OCI-LY1 (cell line): ENCODE results near the gene MCC.

Experiments used
- H2AFZ ChIP-seq: fragments of 200-600 bp; sonication (generic), shearing (Covaris generic); 2 replicates; pipeline ENCODE4 v1.6.0; 2014; ENCODE audit warnings: antibody characterized with exemption, mild to moderate bottlenecking, low read length
- H3F3A ChIP-seq: fragments of 200-600 bp; sonication (generic), shearing (Covaris generic); 2 replicates; pipeline ENCODE4 v1.6.0; 2014; ENCODE audit warnings: mild to moderate bottlenecking, antibody characterized with exemption, low read length, moderate library complexity; ENCODE audit not compliant: insufficient read depth
- H3K27ac ChIP-seq: fragments of 200-600 bp; sonication (generic); 2 replicates; pipeline ENCODE4 v1.5.1; 2014; ENCODE audit warnings: low read length, mixed run types, mild to moderate bottlenecking, low read depth; ENCODE audit not compliant: poor library complexity, severe bottlenecking
- H3K27me3 ChIP-seq: fragments of 200-600 bp; sonication (generic); 2 replicates; pipeline ENCODE4 v1.6.0; 2014; ENCODE audit warnings: antibody characterized with exemption, mild to moderate bottlenecking, low read length, moderate library complexity; ENCODE audit not compliant: insufficient read depth
- H3K36me3 ChIP-seq: fragments of 200-600 bp; sonication (generic); 2 replicates; pipeline ENCODE4 v1.6.1; 2014; ENCODE audit warnings: mild to moderate bottlenecking, antibody characterized with exemption, low read length, moderate library complexity, mixed read lengths; ENCODE audit not compliant: insufficient read depth
- H3K4me1 ChIP-seq: fragments of 200-600 bp; sonication (generic); 2 replicates; pipeline ENCODE4 v1.5.1; 2014; ENCODE audit warnings: mild to moderate bottlenecking, low read length, moderate library complexity; ENCODE audit not compliant: insufficient read depth, severe bottlenecking
- H3K4me2 ChIP-seq: fragments of 200-600 bp; sonication (generic), shearing (Covaris generic); 2 replicates; pipeline ENCODE4 v1.6.1; 2014; ENCODE audit warnings: low read length
- H3K4me3 ChIP-seq: fragments of 200-600 bp; sonication (generic); 2 replicates; pipeline ENCODE4 v1.5.1; 2014; ENCODE audit warnings: low read length, low read depth, mild to moderate bottlenecking, mixed read lengths; ENCODE audit not compliant: poor library complexity, severe bottlenecking
- H3K79me2 ChIP-seq: fragments of 200-600 bp; shearing (Covaris generic); 2 replicates; pipeline ENCODE4 v1.6.1; 2016; ENCODE audit warnings: mixed run types, low read length, mixed read lengths; ENCODE audit not compliant: insufficient read depth
- H3K9ac ChIP-seq: fragments of 200-600 bp; sonication (generic), shearing (Covaris generic); 2 replicates; pipeline ENCODE4 v1.6.1; 2014; ENCODE audit warnings: mild to moderate bottlenecking, low read length, mixed read lengths
- H3K9me2 ChIP-seq: fragments of 200-600 bp; sonication (generic), shearing (Covaris generic); 2 replicates; pipeline ENCODE4 v1.6.1; 2014; ENCODE audit warnings: low read depth, mild to moderate bottlenecking, low read length, mixed read lengths
- H3K9me3 ChIP-seq: fragments of 200-600 bp; shearing (Covaris generic); 2 replicates; pipeline ENCODE4 v1.6.1; 2014; ENCODE audit warnings: low read length, mixed read lengths
- H4K20me1 ChIP-seq: fragments of 200-600 bp; sonication (generic), shearing (Covaris generic); 2 replicates; pipeline ENCODE4 v1.6.0; 2016; ENCODE audit warnings: mild to moderate bottlenecking, low read length; ENCODE audit not compliant: insufficient read depth
- EZH2 ChIP-seq: fragments of 200-600 bp; sonication (generic), shearing (Covaris generic); IDR thresholded peaks from 2 replicates; pipeline ENCODE4 v1.8.0; 2017; ENCODE audit warnings: borderline replicate concordance, mixed run types, mild to moderate bottlenecking, antibody characterized with exemption, low read length, moderate library complexity, mixed read lengths
- TF ChIP-seq, protein P1 (sequence below): fragments of 200-600 bp; sonication (generic), shearing (Covaris generic); IDR thresholded peaks from 2 replicates; pipeline ENCODE4 v1.5.1; 2017; ENCODE audit warnings: mild to moderate bottlenecking, antibody characterized with exemption, low read length, moderate library complexity, mixed read lengths

The MCC gene

GRCh38 chr5:113027015-113027414 is 461.2 kb downstream of the MCC start:
- no peak overlapping the region for H3K4me2 ChIP-seq
- H3K4me1 ChIP-seq: peaks cover 9% of the 10 kb centered on the region
- H4K20me1 ChIP-seq: no peaks in the 10 kb centered on the region
- H3K36me3 ChIP-seq: peaks cover 15% of the 10 kb centered on the region
- H3K9me3 ChIP-seq: no peaks in the 10 kb centered on the region
- no peak overlapping the region for H3K27ac ChIP-seq
- H2AFZ ChIP-seq: no peak overlapping the region
- no peaks in the 10 kb centered on the region for H3K9me2 ChIP-seq
- no peaks in the 10 kb centered on the region for H3F3A ChIP-seq
- no peak overlapping the region for H3K4me3 ChIP-seq
- H3K27me3 ChIP-seq: no peaks in the 10 kb centered on the region
- H3K79me2 ChIP-seq: no peaks in the 10 kb centered on the region
- TF ChIP-seq, protein P1, sequence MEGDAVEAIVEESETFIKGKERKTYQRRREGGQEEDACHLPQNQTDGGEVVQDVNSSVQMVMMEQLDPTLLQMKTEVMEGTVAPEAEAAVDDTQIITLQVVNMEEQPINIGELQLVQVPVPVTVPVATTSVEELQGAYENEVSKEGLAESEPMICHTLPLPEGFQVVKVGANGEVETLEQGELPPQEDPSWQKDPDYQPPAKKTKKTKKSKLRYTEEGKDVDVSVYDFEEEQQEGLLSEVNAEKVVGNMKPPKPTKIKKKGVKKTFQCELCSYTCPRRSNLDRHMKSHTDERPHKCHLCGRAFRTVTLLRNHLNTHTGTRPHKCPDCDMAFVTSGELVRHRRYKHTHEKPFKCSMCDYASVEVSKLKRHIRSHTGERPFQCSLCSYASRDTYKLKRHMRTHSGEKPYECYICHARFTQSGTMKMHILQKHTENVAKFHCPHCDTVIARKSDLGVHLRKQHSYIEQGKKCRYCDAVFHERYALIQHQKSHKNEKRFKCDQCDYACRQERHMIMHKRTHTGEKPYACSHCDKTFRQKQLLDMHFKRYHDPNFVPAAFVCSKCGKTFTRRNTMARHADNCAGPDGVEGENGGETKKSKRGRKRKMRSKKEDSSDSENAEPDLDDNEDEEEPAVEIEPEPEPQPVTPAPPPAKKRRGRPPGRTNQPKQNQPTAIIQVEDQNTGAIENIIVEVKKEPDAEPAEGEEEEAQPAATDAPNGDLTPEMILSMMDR: no peak
- no peak for TF ChIP-seq EZH2
- no peak overlapping the region for H3K9ac ChIP-seq

DNA sequence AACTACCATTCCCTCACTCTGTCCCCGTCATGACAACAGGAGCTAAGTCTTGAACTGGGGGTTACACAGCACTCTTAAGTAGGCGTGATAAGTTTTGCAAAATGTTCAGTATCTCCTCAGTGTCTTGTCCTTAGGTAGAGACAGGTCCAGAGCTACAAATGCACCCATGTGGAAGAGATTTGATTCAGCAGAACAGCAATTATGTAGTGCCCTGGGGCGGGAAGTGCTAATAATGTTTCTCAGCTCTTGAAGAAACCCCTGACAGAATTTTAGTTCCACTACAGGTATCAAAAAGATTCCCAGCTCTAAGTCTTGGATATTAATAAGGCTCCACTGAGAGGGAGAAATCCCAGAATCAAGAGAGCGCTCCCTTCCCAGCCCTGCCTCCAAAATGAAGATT is 462.0 kb downstream of the MCC start:
- no peaks in the 10 kb centered on the region for H3K27me3 ChIP-seq
- H3K36me3 ChIP-seq: peaks cover 20% of the 10 kb centered on the region
- no peak overlapping the region for H3K27ac ChIP-seq
- no peaks in the 10 kb centered on the region for H3K79me2 ChIP-seq
- no peak overlapping the region for H2AFZ ChIP-seq
- TF ChIP-seq EZH2: no peak
- TF ChIP-seq, protein P1: no peak
- no peak overlapping the region for H3K4me3 ChIP-seq
- H4K20me1 ChIP-seq: no peaks in the 10 kb centered on the region
- no peak overlapping the region for H3K4me2 ChIP-seq
- no peaks in the 10 kb centered on the region for H3F3A ChIP-seq
- H3K9ac ChIP-seq: no peak overlapping the region
- no peaks in the 10 kb centered on the region for H3K9me3 ChIP-seq
- peaks cover 17% of the 10 kb centered on the region for H3K4me1 ChIP-seq
- H3K9me2 ChIP-seq: no peaks in the 10 kb centered on the region

DNA sequence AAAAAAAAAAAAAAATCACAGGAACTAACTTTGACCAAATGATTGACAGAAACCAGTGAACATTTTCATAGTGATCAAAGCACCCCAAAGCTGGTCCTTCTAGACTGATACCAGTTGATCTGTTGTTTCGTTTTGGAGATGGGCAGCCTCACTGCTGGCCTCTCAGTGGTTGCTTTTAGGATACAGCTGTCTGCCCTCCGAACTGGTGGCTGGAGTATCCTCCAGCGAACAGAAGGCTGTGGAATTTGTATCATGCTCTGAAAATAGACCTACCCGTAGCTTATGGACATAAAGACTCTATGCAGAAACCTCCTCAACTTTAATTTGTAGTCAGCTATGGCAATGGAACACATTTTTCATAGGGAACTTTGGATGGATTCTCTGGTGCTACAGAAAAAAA is 462.7 kb downstream of the MCC start:
- Histone ChIP-seq H3K9ac (no peak overlapping the region), H4K20me1 (no peaks in the 10 kb centered on the region), H3K27me3 (no peaks in the 10 kb centered on the region), H3F3A (no peaks in the 10 kb centered on the region), H3K4me2 (no peak overlapping the region), H3K9me3 (no peaks in the 10 kb centered on the region), H2AFZ (no peak overlapping the region), H3K36me3 (peaks cover 26% of the 10 kb centered on the region), H3K4me1 (peaks cover 23% of the 10 kb centered on the region), H3K9me2 (no peaks in the 10 kb centered on the region), H3K27ac (no peak overlapping the region), H3K79me2 (no peaks in the 10 kb centered on the region), H3K4me3 (no peak overlapping the region)
- TF ChIP-seq, protein P1: no peak
- TF ChIP-seq EZH2: no peak
